Stimulated activated CD4-positive, alpha-beta T cell treated with anti-CD3 and anti-CD28 coated beads, TNF-alpha, amount 100 ng/mL, for 4 hours (primary cell): ENCODE results near the gene AREL1.

Experiments used
- DNase-seq, 3 experiments: peaks; one replicate each; pipeline ENCODE4 v3.0.0-alpha.2; 2020; ENCODE audit warnings: low read depth in 3 of 3

The AREL1 gene

GRCh38 chr14:74697543-74697942, 15.3 kb downstream of the AREL1 start:
- no peak for DNase-seq

- no peak for DNase-seq
These were observed 15.9 kb downstream of the AREL1 start for GRCh38 chr14:74697011-74697410.

- DNase-seq: no peak
These were observed 17.5 kb downstream of the AREL1 start for GRCh38 chr14:74695406-74695805.

GRCh38 chr14:74693191-74693590, 19.7 kb downstream of the AREL1 start:
- DNase-seq: no peak

GRCh38 chr14:74691456-74691855, 21.4 kb downstream of the AREL1 start:
- no peak for DNase-seq

- no peak for DNase-seq
These were observed 26.8 kb downstream of the AREL1 start for GRCh38 chr14:74685921-74686678.

GRCh38 chr14:74685056-74685455, 27.8 kb downstream of the AREL1 start:
- no peak for DNase-seq

- no peak for DNase-seq
These were observed 28.4 kb downstream of the AREL1 start for GRCh38 chr14:74684434-74684833.

GRCh38 chr14:74683406-74683805, 29.5 kb downstream of the AREL1 start:
- no peak for DNase-seq

GRCh38 chr14:74682169-74682952, 30.5 kb downstream of the AREL1 start:
- no peak for DNase-seq

GRCh38 chr14:74675219-74675618, 37.7 kb downstream of the AREL1 start:
- DNase-seq: no peak

GRCh38 chr14:74673768-74674167, 39.1 kb downstream of the AREL1 start:
- no peak for DNase-seq

GRCh38 chr14:74671789-74672188, 41.1 kb downstream of the AREL1 start:
- no peak for DNase-seq

GRCh38 chr14:74670726-74671411, 42.0 kb downstream of the AREL1 start:
- no peak for DNase-seq

GRCh38 chr14:74669846-74670245, 43.0 kb downstream of the AREL1 start:
- no peak for DNase-seq

GRCh38 chr14:74669256-74669655, 43.6 kb downstream of the AREL1 start:
- DNase-seq: no peak

GRCh38 chr14:74667758-74668157, 45.1 kb downstream of the AREL1 start:
- no peak for DNase-seq

- DNase-seq: no peak
These were observed 48.2 kb downstream of the AREL1 start for GRCh38 chr14:74664717-74665116.

- no peak for DNase-seq
These were observed 49.0 kb downstream of the AREL1 start for GRCh38 chr14:74663884-74664283.

- no peak for DNase-seq
These were observed 51.0 kb downstream of the AREL1 start for GRCh38 chr14:74661726-74662450.

GRCh38 chr14:74660863-74661262, 52.0 kb downstream of the AREL1 start:
- no peak for DNase-seq

GRCh38 chr14:74660167-74660566, 52.7 kb downstream of the AREL1 start:
- no peak for DNase-seq
